BE2C (cell line): ENCODE results near the gene PAQR6.

Experiments used
- DNase-seq: peaks from one replicate; pipeline ENCODE4 v3.0.0-alpha.2; 2020
- H3K27me3 ChIP-seq: fragments of 250-450 bp; sonication (Bioruptor Pico); 2 replicates; pipeline ENCODE4 v1.5.1; 2020; ENCODE audit warnings: mild to moderate bottlenecking
- H3K36me3 ChIP-seq: fragments of 250-450 bp; sonication (Bioruptor Pico); 2 replicates; pipeline ENCODE4 v1.5.1; 2020; ENCODE audit warnings: mild to moderate bottlenecking
- H3K4me1 ChIP-seq: fragments of 250-450 bp; sonication (Bioruptor Pico); 2 replicates; pipeline ENCODE4 v1.5.1; 2020
- H3K4me3 ChIP-seq: 2 replicates; pipeline ENCODE4 v1.5.1; 2011; ENCODE audit warnings: low read depth, low read length
- H3K9me3 ChIP-seq: fragments of 250-450 bp; sonication (Bioruptor Pico); 2 replicates; pipeline ENCODE4 v1.5.1; 2020
- CTCF ChIP-seq: IDR thresholded peaks from 2 replicates; pipeline ENCODE4 v1.5.1; 2012; ENCODE audit warnings: mild to moderate bottlenecking, low read depth, low read length

The PAQR6 gene

GRCh38 chr1:156249593-156249992, 1.7 kb upstream of the PAQR6 start:
- H3K9me3 ChIP-seq: no peaks in the 10 kb centered on the region
- H3K36me3 ChIP-seq: peaks cover 61% of the 10 kb centered on the region
- DNase-seq: no peak
- no peak overlapping the region for H3K4me3 ChIP-seq
- H3K4me1 ChIP-seq: peaks cover 72% of the 10 kb centered on the region
- TF ChIP-seq CTCF: no peak
- no peaks in the 10 kb centered on the region for H3K27me3 ChIP-seq

- DNase-seq: no peak
- peaks cover 61% of the 10 kb centered on the region for H3K4me1 ChIP-seq
- peaks cover 48% of the 10 kb centered on the region for H3K36me3 ChIP-seq
Observed at GRCh38 chr1:156248323-156248683, 447 bp upstream of the PAQR6 start.

GRCh38 chr1:156246781-156247459, 936 bp downstream of the PAQR6 start:
- Histone ChIP-seq H3K27me3 (no peaks in the 10 kb centered on the region), H3K4me1 (peaks cover 47% of the 10 kb centered on the region)
- no peak for DNase-seq

More at GRCh38 chr1:156248323-156248683, 447 bp upstream of the PAQR6 start:
- Histone ChIP-seq H3K4me3 (no peak overlapping the region), H3K27me3 (no peaks in the 10 kb centered on the region), H3K9me3 (no peaks in the 10 kb centered on the region)
- TF ChIP-seq CTCF: no peak

GRCh38 chr1:156246241-156246780, 1.5 kb downstream of the PAQR6 start:
- Histone ChIP-seq H3K27me3 (no peaks in the 10 kb centered on the region), H3K36me3 (peaks cover 34% of the 10 kb centered on the region), H3K4me1 (peaks cover 49% of the 10 kb centered on the region), H3K4me3 (no peak overlapping the region), H3K9me3 (no peaks in the 10 kb centered on the region)
- no peak for DNase-seq
- no peak for TF ChIP-seq CTCF

More at GRCh38 chr1:156246781-156247459, 936 bp downstream of the PAQR6 start:
- Histone ChIP-seq H3K36me3 (peaks cover 35% of the 10 kb centered on the region), H3K9me3 (no peaks in the 10 kb centered on the region), H3K4me3 (no peak overlapping the region)
- TF ChIP-seq CTCF: no peak

- Histone ChIP-seq H3K4me1 (peaks cover 42% of the 10 kb centered on the region), H3K36me3 (peaks cover 28% of the 10 kb centered on the region), H3K9me3 (no peaks in the 10 kb centered on the region), H3K4me3 (no peak overlapping the region), H3K27me3 (no peaks in the 10 kb centered on the region)
- no peak for DNase-seq
- TF ChIP-seq CTCF: no peak
Observed at GRCh38 chr1:156245451-156246232, 2.2 kb downstream of the PAQR6 start.

GRCh38 chr1:156244712-156245111, 3.1 kb downstream of the PAQR6 start:
- H3K4me3 ChIP-seq: no peak overlapping the region
- TF ChIP-seq CTCF: no peak
- H3K9me3 ChIP-seq: no peaks in the 10 kb centered on the region
- H3K27me3 ChIP-seq: no peaks in the 10 kb centered on the region
- no peak for DNase-seq
- peaks cover 33% of the 10 kb centered on the region for H3K4me1 ChIP-seq
- H3K36me3 ChIP-seq: peaks cover 22% of the 10 kb centered on the region
